HepG2 (cell line): ENCODE data around the gene NSMCE1.

Experiments
- BRCA1 ChIP-seq: sonication (generic); formaldehyde crosslinking; IDR thresholded peaks from 2 replicates; pipeline ENCODE4 v1.4.0; 2020; ENCODE audit warnings: missing genetic modification reagents
- CHD2 ChIP-seq: IDR thresholded peaks from 2 replicates; pipeline ENCODE4 v1.6.1; 2011; ENCODE audit warnings: low read depth, low read length, improper control_type of control experiment
- EP300 ChIP-seq, 3 experiments: sonication (generic) in 1 of 3; formaldehyde crosslinking in 1 of 3; IDR thresholded peaks; 2 replicates each; pipeline versions ENCODE4 v1.5.1 to v1.6.1; 2011 to 2020; ENCODE audit warnings: low read depth in 2 of 3, low read length in 2 of 3, borderline replicate concordance in 1 of 3, improper control_type of control experiment in 1 of 3, mild to moderate bottlenecking in 1 of 3, missing genetic modification reagents in 1 of 3, moderate library complexity in 1 of 3
- RAD51 ChIP-seq: fragments of 450-650 bp; IDR thresholded peaks from 2 replicates; pipeline ENCODE4 v1.6.1; 2016; ENCODE audit warnings: borderline replicate concordance
- TOPORS ChIP-seq: sonication (generic); formaldehyde crosslinking; IDR thresholded peaks from 2 replicates; pipeline ENCODE4 v1.8.0; 2023; ENCODE audit warnings: mild to moderate bottlenecking, missing genetic modification reagents
- USF2 ChIP-seq, 2 experiments: sonication (generic) in 1 of 2; formaldehyde crosslinking in 1 of 2; IDR thresholded peaks; 2 replicates each; pipeline versions ENCODE4 v1.5.1 to v1.6.1; 2011 to 2020; ENCODE audit warnings: borderline replicate concordance in 1 of 2, low read depth in 1 of 2, low read length in 1 of 2, mild to moderate bottlenecking in 1 of 2, missing genetic modification reagents in 1 of 2, moderate library complexity in 1 of 2
- ZBTB33 ChIP-seq: sonication (generic); formaldehyde crosslinking; IDR thresholded peaks from 2 replicates; pipeline ENCODE4 v1.4.0; 2020; ENCODE audit warnings: missing genetic modification reagents
- ZFP36 ChIP-seq: fragments of 150-350 bp; IDR thresholded peaks from 2 replicates; pipeline ENCODE4 v1.6.1; 2018; ENCODE audit warnings: borderline replicate concordance, low read length, low read depth; ENCODE audit not compliant: partially characterized antibody
- ZFX ChIP-seq: sonication (generic); formaldehyde crosslinking; IDR thresholded peaks from 2 replicates; pipeline ENCODE4 v1.4.0; 2020; ENCODE audit warnings: mild to moderate bottlenecking, low read depth, missing genetic modification reagents, moderate library complexity
- ZNF318 ChIP-seq: sonication (generic); formaldehyde crosslinking; IDR thresholded peaks from 2 replicates; pipeline ENCODE4 v1.4.0; 2020; ENCODE audit warnings: mild to moderate bottlenecking, missing genetic modification reagents
- TF ChIP-seq, protein P1 (sequence below): sonication (generic); formaldehyde crosslinking; IDR thresholded peaks from 2 replicates; pipeline ENCODE4 v1.5.0; 2020; ENCODE audit warnings: mild to moderate bottlenecking, missing genetic modification reagents, moderate library complexity
- TF ChIP-seq, protein P2 (sequence below): sonication (generic); formaldehyde crosslinking; IDR thresholded peaks from 2 replicates; pipeline ENCODE4 v1.5.1; 2020; ENCODE audit warnings: missing genetic modification reagents, mild to moderate bottlenecking, borderline replicate concordance

- no peak for TF ChIP-seq ZFX (CRISPR knock-in tag)
- no peak for TF ChIP-seq ZNF318 (CRISPR knock-in tag)
- TF ChIP-seq, protein P1, sequence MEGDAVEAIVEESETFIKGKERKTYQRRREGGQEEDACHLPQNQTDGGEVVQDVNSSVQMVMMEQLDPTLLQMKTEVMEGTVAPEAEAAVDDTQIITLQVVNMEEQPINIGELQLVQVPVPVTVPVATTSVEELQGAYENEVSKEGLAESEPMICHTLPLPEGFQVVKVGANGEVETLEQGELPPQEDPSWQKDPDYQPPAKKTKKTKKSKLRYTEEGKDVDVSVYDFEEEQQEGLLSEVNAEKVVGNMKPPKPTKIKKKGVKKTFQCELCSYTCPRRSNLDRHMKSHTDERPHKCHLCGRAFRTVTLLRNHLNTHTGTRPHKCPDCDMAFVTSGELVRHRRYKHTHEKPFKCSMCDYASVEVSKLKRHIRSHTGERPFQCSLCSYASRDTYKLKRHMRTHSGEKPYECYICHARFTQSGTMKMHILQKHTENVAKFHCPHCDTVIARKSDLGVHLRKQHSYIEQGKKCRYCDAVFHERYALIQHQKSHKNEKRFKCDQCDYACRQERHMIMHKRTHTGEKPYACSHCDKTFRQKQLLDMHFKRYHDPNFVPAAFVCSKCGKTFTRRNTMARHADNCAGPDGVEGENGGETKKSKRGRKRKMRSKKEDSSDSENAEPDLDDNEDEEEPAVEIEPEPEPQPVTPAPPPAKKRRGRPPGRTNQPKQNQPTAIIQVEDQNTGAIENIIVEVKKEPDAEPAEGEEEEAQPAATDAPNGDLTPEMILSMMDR (CRISPR knock-in tag): no peak
- TF ChIP-seq ZBTB33: no peak
- no peak for TF ChIP-seq ZFP36
- no peak for TF ChIP-seq TOPORS (CRISPR knock-in tag)
- TF ChIP-seq CHD2: no peak
- no peak for TF ChIP-seq EP300 (IDR thresholded peaks at IDR 0.05; ENCODE audit: low read depth in 2 of 2, low read length in 2 of 2)
- TF ChIP-seq EP300 (CRISPR knock-in tag; IDR thresholded peaks at IDR 0.05; ENCODE audit: borderline replicate concordance): no peak
- no peak for TF ChIP-seq RAD51
- TF ChIP-seq BRCA1 (CRISPR knock-in tag): no peak
- no peak for TF ChIP-seq USF2 (IDR thresholded peaks at IDR 0.05; ENCODE audit: low read depth, low read length)
- no peak for TF ChIP-seq USF2 (CRISPR knock-in tag; IDR thresholded peaks at IDR 0.05; ENCODE audit: borderline replicate concordance)
- TF ChIP-seq, protein P2, sequence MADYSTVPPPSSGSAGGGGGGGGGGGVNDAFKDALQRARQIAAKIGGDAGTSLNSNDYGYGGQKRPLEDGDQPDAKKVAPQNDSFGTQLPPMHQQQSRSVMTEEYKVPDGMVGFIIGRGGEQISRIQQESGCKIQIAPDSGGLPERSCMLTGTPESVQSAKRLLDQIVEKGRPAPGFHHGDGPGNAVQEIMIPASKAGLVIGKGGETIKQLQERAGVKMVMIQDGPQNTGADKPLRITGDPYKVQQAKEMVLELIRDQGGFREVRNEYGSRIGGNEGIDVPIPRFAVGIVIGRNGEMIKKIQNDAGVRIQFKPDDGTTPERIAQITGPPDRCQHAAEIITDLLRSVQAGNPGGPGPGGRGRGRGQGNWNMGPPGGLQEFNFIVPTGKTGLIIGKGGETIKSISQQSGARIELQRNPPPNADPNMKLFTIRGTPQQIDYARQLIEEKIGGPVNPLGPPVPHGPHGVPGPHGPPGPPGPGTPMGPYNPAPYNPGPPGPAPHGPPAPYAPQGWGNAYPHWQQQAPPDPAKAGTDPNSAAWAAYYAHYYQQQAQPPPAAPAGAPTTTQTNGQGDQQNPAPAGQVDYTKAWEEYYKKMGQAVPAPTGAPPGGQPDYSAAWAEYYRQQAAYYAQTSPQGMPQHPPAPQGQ (CRISPR knock-in tag): no peak
Measured at GRCh38 chr16:27237219-27238015, 31.2 kb downstream of the NSMCE1 start.
